ENCODE results near the gene EHD2. TPM values are rescaled to one million over a fixed set of nuclear protein-coding genes. Genes with fewer than 3 reads are reported as not detected.
"Not testable (repeated sequence)": the region's sequence is repeated elsewhere in the genome, so short reads cannot be mapped to it uniquely, and the experiment has no call there.

The EHD2 gene
- total RNA-seq, 1 donor from 2014 or later, result 159 TPM

- peak overlapping the region; percentile 64 for H3K4me3 Mint-ChIP-seq (ENCODE audit: unreplicated experiment)
These were observed 63.3 kb downstream of the EHD2 start for GRCh38 chr19:47776568-47776967.

GRCh38 chr19:47777245-47778048 lies 64.2 kb downstream of the EHD2 start:
- Mint-ChIP-seq H3K4me1 (ENCODE audit: low read depth, unreplicated experiment) (peaks cover 12% of the 10 kb centered on the region), H3K4me3 (ENCODE audit: unreplicated experiment) (peak overlapping the region; percentile 96), H3K36me3 (ENCODE audit: low read depth, unreplicated experiment) (peaks cover 13% of the 10 kb centered on the region), H3K27ac (ENCODE audit: unreplicated experiment) (peak overlapping the region; percentile 93)
- Histone ChIP-seq H3K79me2 (ENCODE audit: insufficient read depth, low read length) (peaks cover 40% of the 10 kb centered on the region), H3K4me3 (ENCODE audit: insufficient read depth, low read depth, low read length) (peak overlapping the region; percentile 80), H3K4me2 (ENCODE audit: low read length) (peak overlapping the region; percentile 88), H2AFZ (ENCODE audit: low read depth, low read length) (peak overlapping the region; percentile 99), H3K4me1 (ENCODE audit: insufficient read depth, low read length) (peaks cover 14% of the 10 kb centered on the region), H4K20me1 (ENCODE audit: insufficient read depth, low read length) (peaks cover 34% of the 10 kb centered on the region), H3K9ac (ENCODE audit: low read length) (peak overlapping the region; percentile 98)
- not testable (repeated sequence) for H3K9me3 Mint-ChIP-seq (ENCODE audit: unreplicated experiment); DNase-seq (ENCODE audit: low read depth); FAIRE-seq; H3K36me3 ChIP-seq (ENCODE audit: insufficient read depth, low read length); H3K27me3 Mint-ChIP-seq (ENCODE audit: low read depth, unreplicated experiment); H3K9me3 ChIP-seq (ENCODE audit: insufficient read depth, low read depth, low read length); H3K27ac ChIP-seq (ENCODE audit: low read depth, low read length); H3K27me3 ChIP-seq (ENCODE audit: insufficient read depth, low read length)

More at GRCh38 chr19:47776568-47776967, 63.3 kb downstream of the EHD2 start:
- no peaks in the 10 kb centered on the region for H3K9me3 Mint-ChIP-seq (ENCODE audit: unreplicated experiment)
- Histone ChIP-seq H3K36me3 (ENCODE audit: insufficient read depth, low read length) (peaks cover 6% of the 10 kb centered on the region), H3K9me3 (ENCODE audit: insufficient read depth, low read depth, low read length) (no peaks in the 10 kb centered on the region), H3K79me2 (ENCODE audit: insufficient read depth, low read length) (peaks cover 37% of the 10 kb centered on the region), H3K27ac (ENCODE audit: low read depth, low read length) (no peak overlapping the region), H3K9ac (ENCODE audit: low read length) (no peak overlapping the region), H3K4me3 (ENCODE audit: insufficient read depth, low read depth, low read length) (no peak overlapping the region), H4K20me1 (ENCODE audit: insufficient read depth, low read length) (peaks cover 25% of the 10 kb centered on the region), H3K4me2 (ENCODE audit: low read length) (no peak overlapping the region), H2AFZ (ENCODE audit: low read depth, low read length) (no peak overlapping the region), H3K27me3 (ENCODE audit: insufficient read depth, low read length) (no peaks in the 10 kb centered on the region), H3K4me1 (ENCODE audit: insufficient read depth, low read length) (peaks cover 14% of the 10 kb centered on the region)
- H3K4me1 Mint-ChIP-seq (ENCODE audit: low read depth, unreplicated experiment), result peaks cover 9% of the 10 kb centered on the region
- FAIRE-seq, result no peak
- TF ChIP-seq, protein P1, sequence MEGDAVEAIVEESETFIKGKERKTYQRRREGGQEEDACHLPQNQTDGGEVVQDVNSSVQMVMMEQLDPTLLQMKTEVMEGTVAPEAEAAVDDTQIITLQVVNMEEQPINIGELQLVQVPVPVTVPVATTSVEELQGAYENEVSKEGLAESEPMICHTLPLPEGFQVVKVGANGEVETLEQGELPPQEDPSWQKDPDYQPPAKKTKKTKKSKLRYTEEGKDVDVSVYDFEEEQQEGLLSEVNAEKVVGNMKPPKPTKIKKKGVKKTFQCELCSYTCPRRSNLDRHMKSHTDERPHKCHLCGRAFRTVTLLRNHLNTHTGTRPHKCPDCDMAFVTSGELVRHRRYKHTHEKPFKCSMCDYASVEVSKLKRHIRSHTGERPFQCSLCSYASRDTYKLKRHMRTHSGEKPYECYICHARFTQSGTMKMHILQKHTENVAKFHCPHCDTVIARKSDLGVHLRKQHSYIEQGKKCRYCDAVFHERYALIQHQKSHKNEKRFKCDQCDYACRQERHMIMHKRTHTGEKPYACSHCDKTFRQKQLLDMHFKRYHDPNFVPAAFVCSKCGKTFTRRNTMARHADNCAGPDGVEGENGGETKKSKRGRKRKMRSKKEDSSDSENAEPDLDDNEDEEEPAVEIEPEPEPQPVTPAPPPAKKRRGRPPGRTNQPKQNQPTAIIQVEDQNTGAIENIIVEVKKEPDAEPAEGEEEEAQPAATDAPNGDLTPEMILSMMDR (IDR thresholded peaks at IDR 0.05; ENCODE audit: insufficient read depth, low read depth, low read length), result no peak
- no peak for TF ChIP-seq EZH2 (IDR thresholded peaks at IDR 0.05; ENCODE audit: insufficient read depth, low read length)
- H3K27me3 Mint-ChIP-seq (ENCODE audit: low read depth, unreplicated experiment), result no peaks in the 10 kb centered on the region
- peaks cover 6% of the 10 kb centered on the region for H3K36me3 Mint-ChIP-seq (ENCODE audit: low read depth, unreplicated experiment)
- DNase-seq (ENCODE audit: low read depth), result no peak
- H3K27ac Mint-ChIP-seq (ENCODE audit: unreplicated experiment), result no peak overlapping the region

- peaks cover 14% of the 10 kb centered on the region for H3K4me1 ChIP-seq (ENCODE audit: insufficient read depth, low read length)
- FAIRE-seq (no peak), DNase-seq (ENCODE audit: low read depth) (peak; percentile 58)
- Mint-ChIP-seq H3K4me3 (ENCODE audit: unreplicated experiment) (peak within 1 kb of the TSS; percentile 96), H3K27ac (ENCODE audit: unreplicated experiment) (peak within 1 kb of the TSS; percentile 93), H3K36me3 (ENCODE audit: low read depth, unreplicated experiment) (peaks cover 17% of the 10 kb centered on the region), H3K27me3 (ENCODE audit: low read depth, unreplicated experiment) (no peaks in the 10 kb centered on the region), H3K9me3 (ENCODE audit: unreplicated experiment) (no peaks in the 10 kb centered on the region), H3K4me1 (ENCODE audit: low read depth, unreplicated experiment) (peaks cover 12% of the 10 kb centered on the region)
- H3K9me3 ChIP-seq (ENCODE audit: insufficient read depth, low read depth, low read length), result no peaks in the 10 kb centered on the region
- H3K27me3 ChIP-seq (ENCODE audit: insufficient read depth, low read length), result no peaks in the 10 kb centered on the region
- H4K20me1 ChIP-seq (ENCODE audit: insufficient read depth, low read length), result peaks cover 40% of the 10 kb centered on the region
- peak within 1 kb of the TSS; percentile 98 for H3K27ac ChIP-seq (ENCODE audit: low read depth, low read length)
- peak within 1 kb of the TSS; percentile 98 for H3K9ac ChIP-seq (ENCODE audit: low read length)
- peak within 1 kb of the TSS; percentile 88 for H3K4me2 ChIP-seq (ENCODE audit: low read length)
- peaks cover 6% of the 10 kb centered on the region for H3K36me3 ChIP-seq (ENCODE audit: insufficient read depth, low read length)
- peaks cover 40% of the 10 kb centered on the region for H3K79me2 ChIP-seq (ENCODE audit: insufficient read depth, low read length)
- H3K4me3 ChIP-seq (ENCODE audit: insufficient read depth, low read depth, low read length), result peak within 1 kb of the TSS; percentile 80
- peak within 1 kb of the TSS; percentile 99 for H2AFZ ChIP-seq (ENCODE audit: low read depth, low read length)
- no peak for TF ChIP-seq EZH2 (IDR thresholded peaks at IDR 0.05; ENCODE audit: insufficient read depth, low read length)
- TF ChIP-seq, protein P1 (IDR thresholded peaks at IDR 0.05; ENCODE audit: insufficient read depth, low read depth, low read length), result no peak
These were observed 65.1 kb downstream of the EHD2 start, which contains the start of gene SELENOW for GRCh38 chr19:47778049-47778953. TSS of gene SELENOW (plus strand) at chr19:47778703. CDS start at chr19:47778786, 83 bp downstream.

Measured in astrocyte (in vitro differentiated cells and primary cell).